GM18909 (cell line): ENCODE results near the gene TNNT3.

Source experiments
- ATAC-seq: cut with Tn5 transposase; IDR thresholded peaks from one replicate; pipeline ENCODE4 v1.9.1; 2021; ENCODE audit warnings: mild to moderate bottlenecking; ENCODE audit not compliant: unreplicated experiment, poor library complexity

TNNT3 gene

GRCh38 chr11:1920128-1920908 lies 815 bp downstream of the TNNT3 start:
- ATAC-seq: no peak

GRCh38 chr11:1920909-1921573 lies 1.5 kb downstream of the TNNT3 start:
- ATAC-seq: no peak

- no peak for ATAC-seq
Measured at GRCh38 chr11:1921574-1922141, 2.2 kb downstream of the TNNT3 start.

- no peak for ATAC-seq
Measured at GRCh38 chr11:1922481-1923081, 3.1 kb downstream of the TNNT3 start.

GRCh38 chr11:1923201-1923956 lies 3.9 kb downstream of the TNNT3 start:
- ATAC-seq: no peak

GRCh38 chr11:1924181-1924580 lies 4.7 kb downstream of the TNNT3 start:
- ATAC-seq: no peak

- ATAC-seq: no peak
Measured at GRCh38 chr11:1924646-1925372, 5.3 kb downstream of the TNNT3 start.

GRCh38 chr11:1925373-1926155 lies 6.1 kb downstream of the TNNT3 start:
- ATAC-seq: no peak

- no peak for ATAC-seq
Measured at GRCh38 chr11:1926156-1927025, 6.9 kb downstream of the TNNT3 start.

GRCh38 chr11:1927026-1927847 lies 7.7 kb downstream of the TNNT3 start:
- ATAC-seq: no peak

- ATAC-seq: no peak
Measured at GRCh38 chr11:1927848-1928469, 8.5 kb downstream of the TNNT3 start.

- no peak for ATAC-seq
Measured at GRCh38 chr11:1928470-1928890, 9.0 kb downstream of the TNNT3 start.

GRCh38 chr11:1928891-1929541 lies 9.5 kb downstream of the TNNT3 start:
- ATAC-seq: no peak

GRCh38 chr11:1929621-1930461 lies 10.3 kb downstream of the TNNT3 start:
- no peak for ATAC-seq

GRCh38 chr11:1930462-1930830 lies 10.9 kb downstream of the TNNT3 start:
- ATAC-seq: no peak
